Endothelial cell of umbilical vein (primary cell): ENCODE data around the gene HIC1. TPM values are rescaled to one million over a fixed set of nuclear protein-coding genes. Genes with fewer than 3 reads are reported as not detected.

Experiments
- BruUV-seq: library from RNA; stranded (reverse); fragments of 400-500 nt; replicated peaks from 2 replicates; lab custom pipeline; 2021; lab: Mats Ljungman, UMichigan
- CTCF ChIA-PET: fragments of 300-600, 350-600 bp; sonication (Branson Sonifier 250); formaldehyde crosslinking; loops from one replicate; lab custom pipeline; 2021; ENCODE audit warnings: antibody characterized with exemption, inconsistent platforms; lab: Charles Lee
- POLR2A ChIA-PET: fragments of 300-600, 350-600 bp; sonication (Branson Sonifier 250); formaldehyde crosslinking; loops from one replicate; lab custom pipeline; 2021; ENCODE audit warnings: antibody characterized with exemption, inconsistent platforms; lab: Charles Lee
- DNase-seq: peaks from one replicate; pipeline ENCODE4 v3.0.0-alpha.2; 2011; ENCODE audit warnings: low read depth, low spot score
- FAIRE-seq: peaks from 2 replicates; lab custom pipeline; 2011; peaks lifted over from hg19 to GRCh38; lab: Jason Lieb, UNC
- H2AFZ ChIP-seq: 2 replicates; pipeline ENCODE4 v1.6.0; 2012; ENCODE audit warnings: low read depth, low read length, control low read depth, inconsistent platforms
- H3K27ac ChIP-seq: 2 replicates; pipeline ENCODE4 v1.5.1; 2011; ENCODE audit warnings: low read depth, mild to moderate bottlenecking, control low read depth, low read length, moderate library complexity; ENCODE audit not compliant: insufficient read depth
- H3K27me3 ChIP-seq, 2 experiments: 2 replicates each; pipeline versions ENCODE4 v1.6.0 to v1.6.1; 2011; ENCODE audit warnings: low read length in 2 of 2, mixed read lengths in 1 of 2; ENCODE audit not compliant: control insufficient read depth in 2 of 2, insufficient read depth in 2 of 2
- H3K36me3 ChIP-seq, 2 experiments: 2 replicates in 1 of 2; 3 replicates in 1 of 2; pipeline ENCODE4 v1.5.1; 2011; ENCODE audit warnings: low read length in 2 of 2, mild to moderate bottlenecking in 1 of 2, moderate library complexity in 1 of 2; ENCODE audit not compliant: control insufficient read depth in 2 of 2, insufficient read depth in 2 of 2; ENCODE audit errors: extremely low read depth in 1 of 2
- H3K4me1 ChIP-seq: 3 replicates; pipeline ENCODE4 v1.5.1; 2011; ENCODE audit warnings: mild to moderate bottlenecking, low read length; ENCODE audit not compliant: control insufficient read depth, insufficient read depth; ENCODE audit errors: extremely low read depth
- H3K4me2 ChIP-seq: 2 replicates; pipeline ENCODE4 v1.6.1; 2011; ENCODE audit warnings: low read length, control low read depth, mixed read lengths; ENCODE audit not compliant: insufficient read depth
- H3K4me3 ChIP-seq, 3 experiments: fragments of 200-600 bp in 1 of 3; sonication (generic), shearing (Covaris generic) in 1 of 3; replicated peaks in 1 of 3; 2 replicates each; pipeline ENCODE4 v1.5.1; 2011 to 2016; ENCODE audit warnings: control low read depth in 3 of 3, low read length in 3 of 3, mild to moderate bottlenecking in 2 of 3, inconsistent platforms in 1 of 3, low read depth in 1 of 3, moderate library complexity in 1 of 3; ENCODE audit not compliant: insufficient read depth in 1 of 3
- H3K79me2 ChIP-seq: 2 replicates; pipeline ENCODE4 v1.6.0; 2012; ENCODE audit warnings: low read length, inconsistent platforms; ENCODE audit not compliant: control insufficient read depth, insufficient read depth
- H3K9ac ChIP-seq: replicated peaks from 2 replicates; pipeline ENCODE3; 2011; ENCODE audit warnings: low read length, control low read depth; ENCODE audit not compliant: insufficient read depth; ENCODE audit errors: extremely low read depth
- H3K9me1 ChIP-seq: replicated peaks from 3 replicates; pipeline ENCODE4 v1.6.0; 2011; ENCODE audit warnings: mild to moderate bottlenecking, low read length; ENCODE audit not compliant: control insufficient read depth, insufficient read depth; ENCODE audit errors: extremely low read depth
- H3K9me3 ChIP-seq: replicated peaks from 2 replicates; pipeline ENCODE4 v1.5.1; 2012; ENCODE audit warnings: low read length, inconsistent platforms; ENCODE audit not compliant: control insufficient read depth, insufficient read depth
- H4K20me1 ChIP-seq: replicated peaks from 2 replicates; pipeline ENCODE3; 2011; ENCODE audit warnings: mild to moderate bottlenecking, low read length; ENCODE audit not compliant: control insufficient read depth, insufficient read depth; ENCODE audit errors: extremely low read depth
- EZH2 ChIP-seq: IDR thresholded peaks from 2 replicates; pipeline ENCODE4 v1.6.1; 2012; ENCODE audit warnings: borderline replicate concordance, low read depth, mild to moderate bottlenecking, moderate library complexity, low read length, inconsistent platforms; ENCODE audit not compliant: severe bottlenecking
- FOS ChIP-seq: IDR thresholded peaks from 2 replicates; pipeline ENCODE4 v1.6.1; 2011; ENCODE audit warnings: mild to moderate bottlenecking, low read length, moderate library complexity, borderline replicate concordance; ENCODE audit not compliant: insufficient read depth
- GATA2 ChIP-seq: IDR thresholded peaks from 2 replicates; pipeline ENCODE4 v1.7.0; 2011; ENCODE audit warnings: low read depth, mild to moderate bottlenecking, moderate library complexity, mixed read lengths, low read length; ENCODE audit not compliant: insufficient read length, insufficient read depth
- JUN ChIP-seq: IDR thresholded peaks from 2 replicates; pipeline ENCODE4 v1.6.1; 2011; ENCODE audit warnings: borderline replicate concordance, low read depth; ENCODE audit not compliant: insufficient read length, insufficient read depth
- MYC ChIP-seq: IDR thresholded peaks from one replicate; pipeline ENCODE4 v1.6.1; 2011; ENCODE audit warnings: mild to moderate bottlenecking, low read depth, low read length
- POLR2A ChIP-seq: IDR thresholded peaks from 2 replicates; pipeline ENCODE4 v1.6.1; 2012; ENCODE audit warnings: low read depth, mild to moderate bottlenecking, control low read depth, low read length
- POLR2AphosphoS5 ChIP-seq: IDR thresholded peaks from 2 replicates; pipeline ENCODE4 v1.6.1; 2012; ENCODE audit warnings: low read depth, mild to moderate bottlenecking, control low read depth, low read length, moderate library complexity; ENCODE audit not compliant: insufficient read depth
- dilution Hi-C: fragments of 300-500 bp; cut with MboI; formaldehyde crosslinking; loops from one replicate; pipeline ENCODE4 v1.15.0; 2019; ENCODE audit warnings: low sequenced_read_pairs; ENCODE audit not compliant: extremely low pct_ligation_motif_present
- intact Hi-C: fragments of 100-400 bp; cut with micrococcal nuclease; formaldehyde crosslinking; loops from one replicate; pipeline ENCODE4 v1.10.0; 2022
- polyA plus RNA-seq, 4 experiments: library from polyadenylated mRNA; depleted of rRNA in 3 of 4; stranded (reverse) in 3 of 4; unstranded in 1 of 4; fragments of >200 nt; gene quantifications; 2 replicates each; pipeline versions ENCODE4 v1.2.1 to v1.2.3, GENCODE V29; 2011 to 2012; ENCODE audit warnings: missing spikeins in 1 of 4
- total RNA-seq: library from RNA; stranded (reverse); gene quantifications from 2 replicates; pipeline ENCODE4 v1.2.3, GENCODE V29; 2021
- TF ChIP-seq, protein P1 (sequence below): IDR thresholded peaks from 2 replicates; pipeline ENCODE4 v1.6.1; 2011; ENCODE audit not compliant: insufficient read depth, insufficient read length
- TF ChIP-seq, protein P2 (sequence below), 2 donors: IDR thresholded peaks; 1 replicate in 1 of 2; 2 replicates in 1 of 2; pipeline ENCODE4 v1.5.1; 2011; ENCODE audit warnings: low read length in 2 of 2, mild to moderate bottlenecking in 2 of 2, moderate library complexity in 2 of 2, control low read depth in 1 of 2, inconsistent platforms in 1 of 2, low read depth in 1 of 2; ENCODE audit not compliant: insufficient read depth in 1 of 2; ENCODE audit errors: extremely low read depth in 1 of 2

Gene HIC1
- total and polyA plus RNA-seq, 2 donors (not counting 3 experiments of a cell fraction or from before 2014, with no cell fraction given) = 18.2 to 35.5 TPM

DNA sequence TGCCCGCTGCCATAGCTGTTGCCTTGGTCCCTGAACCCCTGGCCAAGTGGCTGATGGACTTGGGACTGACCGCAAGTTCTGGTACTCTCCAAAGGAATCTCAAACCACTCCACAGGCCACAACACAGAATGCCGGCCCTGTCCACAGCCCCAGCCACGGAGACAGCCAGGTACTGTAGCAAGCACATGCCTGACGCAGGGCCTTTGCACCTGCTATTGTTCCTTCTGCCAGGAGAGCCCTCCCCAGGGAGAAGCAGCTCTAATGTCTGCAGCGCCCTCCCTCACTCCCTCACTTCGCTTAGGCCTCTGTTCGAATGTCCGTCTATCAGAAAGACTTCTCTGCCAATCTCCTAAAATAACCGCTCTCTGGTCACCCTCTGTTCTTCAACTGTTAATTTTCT, 45.2 kb upstream of the HIC1 start:
- TF ChIP-seq POLR2AphosphoS5 (no peak), EZH2 (no peak), JUN (no peak), POLR2A (no peak), FOS (no peak), MYC (no peak), GATA2 (no peak)
- TF ChIP-seq, protein P1, sequence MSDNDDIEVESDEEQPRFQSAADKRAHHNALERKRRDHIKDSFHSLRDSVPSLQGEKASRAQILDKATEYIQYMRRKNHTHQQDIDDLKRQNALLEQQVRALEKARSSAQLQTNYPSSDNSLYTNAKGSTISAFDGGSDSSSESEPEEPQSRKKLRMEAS = no peak
- TF ChIP-seq, protein P2, sequence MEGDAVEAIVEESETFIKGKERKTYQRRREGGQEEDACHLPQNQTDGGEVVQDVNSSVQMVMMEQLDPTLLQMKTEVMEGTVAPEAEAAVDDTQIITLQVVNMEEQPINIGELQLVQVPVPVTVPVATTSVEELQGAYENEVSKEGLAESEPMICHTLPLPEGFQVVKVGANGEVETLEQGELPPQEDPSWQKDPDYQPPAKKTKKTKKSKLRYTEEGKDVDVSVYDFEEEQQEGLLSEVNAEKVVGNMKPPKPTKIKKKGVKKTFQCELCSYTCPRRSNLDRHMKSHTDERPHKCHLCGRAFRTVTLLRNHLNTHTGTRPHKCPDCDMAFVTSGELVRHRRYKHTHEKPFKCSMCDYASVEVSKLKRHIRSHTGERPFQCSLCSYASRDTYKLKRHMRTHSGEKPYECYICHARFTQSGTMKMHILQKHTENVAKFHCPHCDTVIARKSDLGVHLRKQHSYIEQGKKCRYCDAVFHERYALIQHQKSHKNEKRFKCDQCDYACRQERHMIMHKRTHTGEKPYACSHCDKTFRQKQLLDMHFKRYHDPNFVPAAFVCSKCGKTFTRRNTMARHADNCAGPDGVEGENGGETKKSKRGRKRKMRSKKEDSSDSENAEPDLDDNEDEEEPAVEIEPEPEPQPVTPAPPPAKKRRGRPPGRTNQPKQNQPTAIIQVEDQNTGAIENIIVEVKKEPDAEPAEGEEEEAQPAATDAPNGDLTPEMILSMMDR (IDR thresholded peaks at IDR 0.05; ENCODE audit: extremely low read depth in 1 of 2, insufficient read depth in 1 of 2, low read depth in 1 of 2, low read length in 2 of 2) = no peak
- no peak for FAIRE-seq
- intact Hi-C loops = no loop called here

More for the DNA sequence above, 45.2 kb upstream of the HIC1 start:
- Histone ChIP-seq H2AFZ (no peak overlapping the region), H3K27me3 (peaks cover 0 to 3% of the 10 kb centered on the region in 2 experiments), H3K4me1 (no peaks in the 10 kb centered on the region), H3K4me3 (no peak overlapping the region), H4K20me1 (no peaks in the 10 kb centered on the region), H3K4me2 (no peak overlapping the region), H3K9me1 (no peaks in the 10 kb centered on the region), H3K9ac (no peak overlapping the region), H3K9me3 (no peaks in the 10 kb centered on the region), H3K79me2 (no peaks in the 10 kb centered on the region), H3K36me3 (no peaks in the 10 kb centered on the region), H3K27ac (no peak overlapping the region)
- DNase-seq = no peak
- dilution Hi-C loops = no loop called here
- POLR2A ChIA-PET = no interaction called here
- BruUV-seq = no TSS peak
- CTCF ChIA-PET = no interaction called here
